OCI-LY7 (cell line): ENCODE results near the gene AGTR1. TPM values are rescaled to one million over a fixed set of nuclear protein-coding genes. Genes with fewer than 3 reads are reported as not detected.
A peak's percentile ranks its signal among the peaks of the same experiment; 100 is the strongest.

Experiments
- BruUV-seq: library from RNA; stranded (reverse); fragments of 400-500 nt; replicated peaks from 2 replicates; lab custom pipeline; 2021; lab: Mats Ljungman, UMichigan
- CTCF ChIA-PET: fragments of 300-600 bp; sonication (Branson Sonifier 250); formaldehyde crosslinking; loops from one replicate; lab custom pipeline; 2022; ENCODE audit warnings: antibody characterized with exemption; ENCODE audit not compliant: unreplicated experiment; lab: Charles Lee
- POLR2A ChIA-PET: fragments of 300-600 bp; sonication (Branson Sonifier 250); formaldehyde crosslinking; loops from one replicate; lab custom pipeline; 2022; ENCODE audit warnings: antibody characterized with exemption; lab: Charles Lee
- DNase-seq: peaks from one replicate; pipeline ENCODE4 v3.0.0-alpha.2; 2015; ENCODE audit warnings: low spot score
- H2AFZ ChIP-seq: fragments of 200-600 bp; sonication (generic), shearing (Covaris generic); 2 replicates; pipeline ENCODE4 v1.6.1; 2014; ENCODE audit warnings: mild to moderate bottlenecking, antibody characterized with exemption, low read length, moderate library complexity
- H3K27ac ChIP-seq: fragments of 200-600 bp; sonication (generic); 2 replicates; pipeline ENCODE4 v1.5.1; 2014; ENCODE audit warnings: mixed run types, low read depth, mild to moderate bottlenecking, moderate library complexity, low read length, inconsistent platforms; ENCODE audit not compliant: poor library complexity, severe bottlenecking
- H3K36me3 ChIP-seq: fragments of 200-600 bp; sonication (generic); 2 replicates; pipeline ENCODE4 v1.6.1; 2014; ENCODE audit warnings: mild to moderate bottlenecking, antibody characterized with exemption, low read length, moderate library complexity, mixed read lengths; ENCODE audit not compliant: insufficient read depth
- H3K4me1 ChIP-seq: fragments of 200-600 bp; sonication (generic); 2 replicates; pipeline ENCODE4 v1.5.1; 2014; ENCODE audit warnings: mild to moderate bottlenecking, low read length; ENCODE audit not compliant: insufficient read depth, poor library complexity, severe bottlenecking
- H3K4me2 ChIP-seq: fragments of 200-600 bp; sonication (generic); 2 replicates; pipeline ENCODE4 v1.6.1; 2014; ENCODE audit warnings: mild to moderate bottlenecking, low read length
- H3K4me3 ChIP-seq: fragments of 200-600 bp; sonication (generic); 2 replicates; pipeline ENCODE4 v1.5.1; 2014; ENCODE audit warnings: mild to moderate bottlenecking, low read depth, low read length; ENCODE audit not compliant: poor library complexity, severe bottlenecking
- H3K79me2 ChIP-seq: fragments of 200-600 bp; sonication (generic); 2 replicates; pipeline ENCODE4 v1.6.1; 2016; ENCODE audit warnings: low read depth, mild to moderate bottlenecking, low read length, moderate library complexity, mixed read lengths; ENCODE audit not compliant: insufficient read depth
- H3K9me2 ChIP-seq: fragments of 200-600 bp; sonication (generic); 2 replicates; pipeline ENCODE4 v1.6.1; 2016; ENCODE audit warnings: mild to moderate bottlenecking, low read length, mixed read lengths; ENCODE audit not compliant: insufficient read depth
- H3K9me3 ChIP-seq: fragments of 200-600 bp; sonication (generic); 2 replicates; pipeline ENCODE4 v1.6.1; 2014; ENCODE audit warnings: mild to moderate bottlenecking, mixed run types, low read length, mixed read lengths
- H4K20me1 ChIP-seq: fragments of 200-600 bp; sonication (generic); 2 replicates; pipeline ENCODE4 v1.6.1; 2014; ENCODE audit warnings: mild to moderate bottlenecking, antibody characterized with exemption, low read length, moderate library complexity, mixed read lengths; ENCODE audit not compliant: insufficient read depth
- EZH2phosphoT487 ChIP-seq: fragments of 200-600 bp; sonication (generic); IDR thresholded peaks from 2 replicates; pipeline ENCODE4 v1.6.1; 2018; ENCODE audit warnings: low read depth, borderline replicate concordance, mild to moderate bottlenecking, mixed run types, antibody characterized with exemption, low read length, moderate library complexity, mixed read lengths
- intact Hi-C: fragments of 100-400 bp; cut with micrococcal nuclease; formaldehyde crosslinking; loops from one replicate; pipeline ENCODE4 v1.10.0; 2022; ENCODE audit not compliant: unreplicated experiment
- total RNA-seq, 2 experiments: library from RNA; depleted of rRNA in 1 of 2; stranded (reverse); fragments of >200 nt in 1 of 2; shearing (Covaris generic) in 1 of 2; gene quantifications; 2 replicates each; pipeline ENCODE4 v1.2.3, GENCODE V29; 2014 to 2022
- TF ChIP-seq, protein P1 (sequence below): fragments of 200-600 bp; sonication (generic); conservative IDR thresholded peaks from 2 replicates; pipeline ENCODE4 v1.5.1; 2014; ENCODE audit warnings: mild to moderate bottlenecking, antibody characterized with exemption, low read length, moderate library complexity, mixed read lengths

Gene AGTR1
- total RNA-seq, 2 experiments from 2014 or later, result not detected

DNA sequence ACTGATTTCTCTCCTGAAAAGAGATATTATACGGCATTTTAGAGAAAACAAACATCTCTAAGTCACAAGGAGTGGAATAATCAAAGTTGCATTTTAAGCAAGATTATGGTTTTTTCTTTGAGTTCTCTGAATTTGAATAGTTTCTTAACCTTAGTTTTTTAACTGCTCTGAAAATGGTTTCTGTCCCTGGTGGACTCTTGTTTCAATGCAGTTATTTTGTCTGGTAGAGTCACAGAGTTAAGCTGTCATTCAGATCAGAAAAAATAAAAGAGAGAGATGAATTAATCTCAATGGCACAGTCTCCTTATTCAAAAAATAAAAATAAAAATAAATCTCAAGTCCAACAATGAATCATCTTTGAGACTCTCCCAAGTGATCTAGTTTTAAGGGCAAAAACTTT lies 19.0 kb downstream of the AGTR1 start:
- H3K4me2 ChIP-seq, result no peak overlapping the region
- H3K36me3 ChIP-seq, result no peaks in the 10 kb centered on the region
- POLR2A ChIA-PET, result no interaction called here
- H3K79me2 ChIP-seq, result no peaks in the 10 kb centered on the region
- no peak overlapping the region for H2AFZ ChIP-seq
- no peaks in the 10 kb centered on the region for H4K20me1 ChIP-seq
- no peak overlapping the region for H3K4me3 ChIP-seq
- DNase-seq, result no peak
- CTCF ChIA-PET, result no interaction called here
- no TSS peak for BruUV-seq
- no peaks in the 10 kb centered on the region for H3K4me1 ChIP-seq
- H3K9me3 ChIP-seq, result no peaks in the 10 kb centered on the region
- H3K9me2 ChIP-seq, result no peaks in the 10 kb centered on the region
- intact Hi-C loops, result no loop called here
- H3K27ac ChIP-seq, result no peak overlapping the region
- TF ChIP-seq, protein P1, sequence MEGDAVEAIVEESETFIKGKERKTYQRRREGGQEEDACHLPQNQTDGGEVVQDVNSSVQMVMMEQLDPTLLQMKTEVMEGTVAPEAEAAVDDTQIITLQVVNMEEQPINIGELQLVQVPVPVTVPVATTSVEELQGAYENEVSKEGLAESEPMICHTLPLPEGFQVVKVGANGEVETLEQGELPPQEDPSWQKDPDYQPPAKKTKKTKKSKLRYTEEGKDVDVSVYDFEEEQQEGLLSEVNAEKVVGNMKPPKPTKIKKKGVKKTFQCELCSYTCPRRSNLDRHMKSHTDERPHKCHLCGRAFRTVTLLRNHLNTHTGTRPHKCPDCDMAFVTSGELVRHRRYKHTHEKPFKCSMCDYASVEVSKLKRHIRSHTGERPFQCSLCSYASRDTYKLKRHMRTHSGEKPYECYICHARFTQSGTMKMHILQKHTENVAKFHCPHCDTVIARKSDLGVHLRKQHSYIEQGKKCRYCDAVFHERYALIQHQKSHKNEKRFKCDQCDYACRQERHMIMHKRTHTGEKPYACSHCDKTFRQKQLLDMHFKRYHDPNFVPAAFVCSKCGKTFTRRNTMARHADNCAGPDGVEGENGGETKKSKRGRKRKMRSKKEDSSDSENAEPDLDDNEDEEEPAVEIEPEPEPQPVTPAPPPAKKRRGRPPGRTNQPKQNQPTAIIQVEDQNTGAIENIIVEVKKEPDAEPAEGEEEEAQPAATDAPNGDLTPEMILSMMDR, result 0 out of 2 replicates have a peak, but pooled peaks have one; percentile 18
- no peak for TF ChIP-seq EZH2phosphoT487

DNA sequence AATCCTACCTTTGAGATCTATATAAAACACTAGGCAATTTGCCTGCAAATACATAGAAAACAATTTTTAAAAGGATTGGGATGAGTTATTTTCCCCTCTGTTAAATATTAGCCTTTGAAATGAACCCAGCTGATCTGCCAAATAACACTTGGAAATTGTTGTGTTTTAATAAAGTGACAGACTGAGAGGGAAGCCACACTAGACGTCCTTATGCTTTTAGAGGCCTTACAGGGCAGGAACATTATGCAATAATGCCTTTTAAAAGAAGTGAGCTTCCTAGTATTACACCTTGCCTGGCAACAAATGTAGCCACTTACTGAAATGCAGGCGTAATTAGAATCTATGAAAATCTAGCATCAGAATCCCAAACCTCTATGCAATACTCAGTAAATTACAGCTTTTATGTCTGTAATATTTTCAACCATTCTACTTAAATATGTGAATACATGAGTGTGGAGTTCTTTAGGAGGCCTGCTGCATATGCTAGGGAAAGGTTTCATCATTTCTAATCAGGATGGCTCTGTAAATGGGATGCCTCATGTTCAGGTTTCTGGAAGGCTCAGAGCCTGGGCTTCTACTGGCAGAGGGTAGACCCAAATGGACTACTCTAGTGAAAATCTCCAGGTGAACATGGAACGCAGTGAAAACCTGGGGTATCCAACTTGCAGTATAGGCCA lies 20.3 kb downstream of the AGTR1 start:
- H3K4me1 ChIP-seq, result no peaks in the 10 kb centered on the region
- H3K36me3 ChIP-seq, result no peaks in the 10 kb centered on the region
- DNase-seq, result no peak
- TF ChIP-seq, protein P1, result no peak
- no peak for TF ChIP-seq EZH2phosphoT487
- no peak overlapping the region for H3K4me3 ChIP-seq
- H3K79me2 ChIP-seq, result no peaks in the 10 kb centered on the region
- intact Hi-C loops, result no loop called here
- H4K20me1 ChIP-seq, result no peaks in the 10 kb centered on the region
- H3K27ac ChIP-seq, result no peak overlapping the region
- no peak overlapping the region for H3K4me2 ChIP-seq
- H3K9me3 ChIP-seq, result no peaks in the 10 kb centered on the region
- ChIA-PET POLR2A (interaction anchor here (0.6 to 0.8 kb wide), 2 partner anchors 13 to 91 kb away, joined by 3 to 5 read pairs; no protein-coding TSS in a partner anchor), CTCF (no interaction called here)
- H2AFZ ChIP-seq, result no peak overlapping the region
- no peaks in the 10 kb centered on the region for H3K9me2 ChIP-seq
- BruUV-seq, result no TSS peak
